Measurements from ENCODE around the gene HPS3.
"Not testable (repeated sequence)": the region's sequence is repeated elsewhere in the genome, so short reads cannot be mapped to it uniquely, and the experiment has no call there.

Gene HPS3

GRCh38 chr3:149188494-149188893, 59.1 kb downstream of the HPS3 start:
- no peak for DNase-seq

- DNase-seq: no peak
These were observed 65.8 kb downstream of the HPS3 start for GRCh38 chr3:149195221-149195620.

GRCh38 chr3:149196805-149197592, 67.6 kb downstream of the HPS3 start:
- DNase-seq: not testable (repeated sequence)

GRCh38 chr3:149197669-149198068, 68.2 kb downstream of the HPS3 start:
- no peak for DNase-seq

- no peak for DNase-seq
These were observed 69.2 kb downstream of the HPS3 start for GRCh38 chr3:149198611-149199010.

- DNase-seq: peak; percentile 9
These were observed 70.0 kb downstream of the HPS3 start for GRCh38 chr3:149199474-149199873.

GRCh38 chr3:149203758-149204157, 74.3 kb downstream of the HPS3 start:
- DNase-seq: no peak

- DNase-seq: no peak
These were observed 75.1 kb downstream of the HPS3 start for GRCh38 chr3:149204390-149204991.

GRCh38 chr3:149207475-149207874, 78.0 kb downstream of the HPS3 start:
- DNase-seq: no peak

GRCh38 chr3:149209431-149209830, 80.0 kb downstream of the HPS3 start:
- DNase-seq: no peak

- no peak for DNase-seq
These were observed 82.9 kb downstream of the HPS3 start for GRCh38 chr3:149212386-149212785.

- DNase-seq: no peak
These were observed 85.3 kb downstream of the HPS3 start for GRCh38 chr3:149214702-149215101.

GRCh38 chr3:149215515-149215914, 86.1 kb downstream of the HPS3 start:
- no peak for DNase-seq

- no peak for DNase-seq
These were observed 86.9 kb downstream of the HPS3 start for GRCh38 chr3:149216193-149216869.

- DNase-seq: no peak
These were observed 87.9 kb downstream of the HPS3 start for GRCh38 chr3:149217347-149217746.

GRCh38 chr3:149219380-149220121, 90.1 kb downstream of the HPS3 start:
- DNase-seq: not testable (repeated sequence)

- no peak for DNase-seq
These were observed 92.5 kb downstream of the HPS3 start, which contains the start of gene CP for GRCh38 chr3:149221783-149222517. CP (minus strand) TSS chr3:149221829; CDS start chr3:149221792, 37 bp downstream.
